K562 (cell line): ENCODE data around the gene PLA2G4C.
"Not testable (repeated sequence)": the region's sequence is repeated elsewhere in the genome, so short reads cannot be mapped to it uniquely, and the experiment has no call there.

ENCODE experiments used
- BHLHE40 ChIP-seq: IDR thresholded peaks from 2 replicates; pipeline ENCODE4 v1.6.1; 2011; ENCODE audit warnings: low read length, improper control_type of control experiment
- COPS2 ChIP-seq: fragments of 450-650 bp; conservative IDR thresholded peaks from 2 replicates; pipeline ENCODE4 v1.6.1; 2016; ENCODE audit warnings: mild to moderate bottlenecking, moderate library complexity
- MCM2 ChIP-seq: fragments of 450-650 bp; IDR thresholded peaks from 2 replicates; pipeline ENCODE4 v1.6.1; 2017; ENCODE audit warnings: low read depth, mild to moderate bottlenecking
- NFXL1 ChIP-seq: fragments of 450-650 bp; formaldehyde crosslinking; IDR thresholded peaks from 2 replicates; pipeline ENCODE4 v1.4.0; 2021; ENCODE audit warnings: mild to moderate bottlenecking
- POLR2A ChIP-seq: fragments of 450-650 bp; conservative IDR thresholded peaks from 2 replicates; pipeline ENCODE4 v1.6.1; 2016
- SMARCA4 ChIP-seq: fragments of 450-650 bp; IDR thresholded peaks from 2 replicates; pipeline ENCODE4 v1.6.1; 2016
- TF ChIP-seq, protein P1 (sequence below), 2 experiments: fragments of 450-650 bp in 1 of 2; IDR thresholded peaks; 2 replicates each; pipeline ENCODE4 v1.6.1; 2011 to 2017; ENCODE audit warnings: low read depth in 2 of 2, antibody characterized with exemption in 1 of 2, borderline replicate concordance in 1 of 2, low read length in 1 of 2, mild to moderate bottlenecking in 1 of 2, mixed read lengths in 1 of 2; ENCODE audit not compliant: control insufficient read depth in 1 of 2
- TF ChIP-seq, protein P2 (sequence below), 3 experiments: IDR thresholded peaks in 2 of 3; conservative IDR thresholded peaks in 1 of 3; 2 replicates each; pipeline ENCODE4 v1.5.1; 2011 to 2012; ENCODE audit warnings: low read length in 3 of 3, mild to moderate bottlenecking in 3 of 3, control low read depth in 2 of 3, improper control_type of control experiment in 1 of 3, inconsistent platforms in 1 of 3, low read depth in 1 of 3, mixed read lengths in 1 of 3, moderate library complexity in 1 of 3; ENCODE audit not compliant: insufficient read depth in 2 of 3

DNA sequence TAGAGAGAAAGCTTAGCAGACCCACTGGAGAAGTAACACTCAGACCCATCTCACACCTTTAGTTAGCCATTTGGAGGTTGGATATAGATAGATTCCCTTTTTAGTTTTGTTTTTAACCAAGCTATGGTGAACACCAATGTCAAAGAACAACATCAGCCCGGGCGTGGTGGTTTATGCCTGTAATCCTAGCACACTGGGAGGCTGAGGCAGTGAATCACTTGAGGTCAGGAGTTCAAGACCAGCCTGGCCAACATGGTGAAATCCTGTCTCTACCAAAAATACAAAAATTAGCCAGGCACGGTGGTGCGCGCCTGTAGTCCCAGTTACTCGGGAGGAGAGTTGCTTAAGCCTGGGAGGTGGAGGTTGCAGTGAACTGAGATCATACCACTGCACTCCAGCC, 21.6 kb downstream of the PLA2G4C start:
- TF ChIP-seq POLR2A; COPS2; BHLHE40; NFXL1 (CRISPR knock-in tag); MCM2; SMARCA4: not testable (repeated sequence)
- TF ChIP-seq, protein P1, sequence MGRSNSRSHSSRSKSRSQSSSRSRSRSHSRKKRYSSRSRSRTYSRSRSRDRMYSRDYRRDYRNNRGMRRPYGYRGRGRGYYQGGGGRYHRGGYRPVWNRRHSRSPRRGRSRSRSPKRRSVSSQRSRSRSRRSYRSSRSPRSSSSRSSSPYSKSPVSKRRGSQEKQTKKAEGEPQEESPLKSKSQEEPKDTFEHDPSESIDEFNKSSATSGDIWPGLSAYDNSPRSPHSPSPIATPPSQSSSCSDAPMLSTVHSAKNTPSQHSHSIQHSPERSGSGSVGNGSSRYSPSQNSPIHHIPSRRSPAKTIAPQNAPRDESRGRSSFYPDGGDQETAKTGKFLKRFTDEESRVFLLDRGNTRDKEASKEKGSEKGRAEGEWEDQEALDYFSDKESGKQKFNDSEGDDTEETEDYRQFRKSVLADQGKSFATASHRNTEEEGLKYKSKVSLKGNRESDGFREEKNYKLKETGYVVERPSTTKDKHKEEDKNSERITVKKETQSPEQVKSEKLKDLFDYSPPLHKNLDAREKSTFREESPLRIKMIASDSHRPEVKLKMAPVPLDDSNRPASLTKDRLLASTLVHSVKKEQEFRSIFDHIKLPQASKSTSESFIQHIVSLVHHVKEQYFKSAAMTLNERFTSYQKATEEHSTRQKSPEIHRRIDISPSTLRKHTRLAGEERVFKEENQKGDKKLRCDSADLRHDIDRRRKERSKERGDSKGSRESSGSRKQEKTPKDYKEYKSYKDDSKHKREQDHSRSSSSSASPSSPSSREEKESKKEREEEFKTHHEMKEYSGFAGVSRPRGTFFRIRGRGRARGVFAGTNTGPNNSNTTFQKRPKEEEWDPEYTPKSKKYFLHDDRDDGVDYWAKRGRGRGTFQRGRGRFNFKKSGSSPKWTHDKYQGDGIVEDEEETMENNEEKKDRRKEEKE (IDR thresholded peaks at IDR 0.05; ENCODE audit: borderline replicate concordance in 1 of 2, control insufficient read depth in 1 of 2, low read depth in 2 of 2, low read length in 1 of 2) = not testable (repeated sequence)
- TF ChIP-seq, protein P2, sequence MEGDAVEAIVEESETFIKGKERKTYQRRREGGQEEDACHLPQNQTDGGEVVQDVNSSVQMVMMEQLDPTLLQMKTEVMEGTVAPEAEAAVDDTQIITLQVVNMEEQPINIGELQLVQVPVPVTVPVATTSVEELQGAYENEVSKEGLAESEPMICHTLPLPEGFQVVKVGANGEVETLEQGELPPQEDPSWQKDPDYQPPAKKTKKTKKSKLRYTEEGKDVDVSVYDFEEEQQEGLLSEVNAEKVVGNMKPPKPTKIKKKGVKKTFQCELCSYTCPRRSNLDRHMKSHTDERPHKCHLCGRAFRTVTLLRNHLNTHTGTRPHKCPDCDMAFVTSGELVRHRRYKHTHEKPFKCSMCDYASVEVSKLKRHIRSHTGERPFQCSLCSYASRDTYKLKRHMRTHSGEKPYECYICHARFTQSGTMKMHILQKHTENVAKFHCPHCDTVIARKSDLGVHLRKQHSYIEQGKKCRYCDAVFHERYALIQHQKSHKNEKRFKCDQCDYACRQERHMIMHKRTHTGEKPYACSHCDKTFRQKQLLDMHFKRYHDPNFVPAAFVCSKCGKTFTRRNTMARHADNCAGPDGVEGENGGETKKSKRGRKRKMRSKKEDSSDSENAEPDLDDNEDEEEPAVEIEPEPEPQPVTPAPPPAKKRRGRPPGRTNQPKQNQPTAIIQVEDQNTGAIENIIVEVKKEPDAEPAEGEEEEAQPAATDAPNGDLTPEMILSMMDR (IDR thresholded peaks at IDR 0.05 in 2 of 3, conservative IDR thresholded peaks at IDR 0.05 in 1 of 3; ENCODE audit: insufficient read depth in 2 of 3, low read depth in 1 of 3, low read length in 3 of 3) = not testable (repeated sequence)
